K562 (cell line): ENCODE results near the gene SRM. TPM values are rescaled to one million over a fixed set of nuclear protein-coding genes. Genes with fewer than 3 reads are reported as not detected.

Experiments
- ATAC-seq: fragments of 200-7000 bp; cut with Tn5 transposase; 3 replicates; pipeline ENCODE4 v1.9.1; 2020; ENCODE audit warnings: moderate library complexity
- BruUV-seq: library from RNA; stranded (reverse); fragments of 400-500 nt; replicated peaks from 2 replicates; lab custom pipeline; 2021; lab: Mats Ljungman, UMichigan
- CTCF ChIA-PET: fragments of 300-600 bp; formaldehyde crosslinking; extraction: SDS; loops from one replicate; lab custom pipeline; 2021; ENCODE audit warnings: low intra/inter-chr PET ratio; lab: Yijun Ruan, JAX
- POLR2A ChIA-PET: fragments of 300-600, 350-650 bp; sonication (Branson Sonifier 250); formaldehyde crosslinking; extraction: SDS; loops from one replicate; lab custom pipeline; 2021; ENCODE audit warnings: antibody characterized with exemption, inconsistent platforms; lab: Yijun Ruan, JAX
- DNase-seq, 4 experiments: peaks; one replicate each; pipeline versions ENCODE4 v3.0.0 to v3.0.0-alpha.2; 2011 to 2018; ENCODE audit warnings: low spot score in 3 of 4, mixed read lengths in 3 of 4; ENCODE audit errors: extremely low read depth in 1 of 4
- FAIRE-seq: peaks from 2 replicates; lab custom pipeline; 2011; peaks lifted over from hg19 to GRCh38; lab: Jason Lieb, UNC
- H2AFZ ChIP-seq: 2 replicates; pipeline ENCODE4 v1.6.0; 2011; ENCODE audit warnings: low read depth, low read length, control low read depth, inconsistent platforms
- H3K27ac ChIP-seq: fragments of 200-600 bp; 3 replicates; pipeline ENCODE4 v1.8.0; 2011; ENCODE audit warnings: low read depth, mild to moderate bottlenecking, control low read depth, inconsistent platforms, low read length, moderate library complexity, mixed read lengths; ENCODE audit errors: extremely low read depth
- H3K27me3 ChIP-seq, 2 experiments: fragments of 300-600 bp in 1 of 2; 2 replicates in 1 of 2; 3 replicates in 1 of 2; pipeline versions ENCODE4 v1.6.0 to v1.8.0; 2011; ENCODE audit warnings: inconsistent platforms in 2 of 2, low read length in 2 of 2, mild to moderate bottlenecking in 1 of 2, mixed read lengths in 1 of 2, moderate library complexity in 1 of 2; ENCODE audit not compliant: control insufficient read depth in 2 of 2, insufficient read depth in 2 of 2
- H3K36me3 ChIP-seq: fragments of 300-600 bp; 3 replicates; pipeline ENCODE4 v1.8.0; 2011; ENCODE audit warnings: mild to moderate bottlenecking, low read length, inconsistent platforms; ENCODE audit not compliant: control insufficient read depth, insufficient read depth
- H3K4me1 ChIP-seq, 2 experiments: fragments of 200-600 bp in 1 of 2; replicated peaks in 1 of 2; 2 replicates in 1 of 2; 3 replicates in 1 of 2; pipeline versions ENCODE4 v1.5.1 to v1.8.0; 2011; ENCODE audit warnings: inconsistent platforms in 2 of 2, low read length in 2 of 2, mild to moderate bottlenecking in 1 of 2, mixed read lengths in 1 of 2, moderate library complexity in 1 of 2; ENCODE audit not compliant: control insufficient read depth in 2 of 2, insufficient read depth in 2 of 2
- H3K4me2 ChIP-seq: 2 replicates; pipeline ENCODE4 v1.6.1; 2011; ENCODE audit warnings: low read length, control low read depth, inconsistent platforms, mixed read lengths; ENCODE audit not compliant: insufficient read depth
- H3K4me3 ChIP-seq: fragments of 200-600 bp; sonication (generic), shearing (Covaris generic); 2 replicates; pipeline ENCODE4 v1.5.1; 2016; ENCODE audit warnings: control low read depth, inconsistent platforms
- H3K79me2 ChIP-seq: fragments of 200-600 bp; 3 replicates; pipeline ENCODE4 v1.8.0; 2011; ENCODE audit warnings: low read length, inconsistent platforms; ENCODE audit not compliant: control insufficient read depth, insufficient read depth
- H3K9ac ChIP-seq, 2 experiments: 2 replicates each; pipeline versions ENCODE4 v1.6.0 to v1.6.1; 2011; ENCODE audit warnings: low read depth in 2 of 2, low read length in 2 of 2, control low read depth in 1 of 2, inconsistent platforms in 1 of 2, mild to moderate bottlenecking in 1 of 2, mixed read lengths in 1 of 2; ENCODE audit not compliant: insufficient read depth in 1 of 2
- H3K9me1 ChIP-seq: one replicate; pipeline ENCODE4 v1.6.0; 2011; ENCODE audit warnings: inconsistent platforms, mild to moderate bottlenecking, low read length, moderate library complexity; ENCODE audit not compliant: control insufficient read depth, insufficient read depth
- H3K9me3 ChIP-seq: replicated peaks from 2 replicates; pipeline ENCODE4 v1.5.1; 2011; ENCODE audit warnings: low read depth, low read length, inconsistent platforms; ENCODE audit not compliant: control insufficient read depth, insufficient read depth
- H4K20me1 ChIP-seq: replicated peaks from 2 replicates; pipeline ENCODE4 v1.6.1; 2011; ENCODE audit warnings: low read length, inconsistent platforms, mixed read lengths; ENCODE audit not compliant: control insufficient read depth, insufficient read depth
- CBX2 ChIP-seq: fragments of 200-600 bp; sonication (generic); IDR thresholded peaks from one replicate; pipeline ENCODE4 v1.6.1; 2012; ENCODE audit warnings: mild to moderate bottlenecking, low read length, inconsistent platforms; ENCODE audit not compliant: insufficient read depth, poor library complexity, severe bottlenecking
- CBX3 ChIP-seq, 2 experiments: IDR thresholded peaks; 1 replicate in 1 of 2; 2 replicates in 1 of 2; pipeline ENCODE4 v1.6.1; 2012; ENCODE audit warnings: inconsistent platforms in 2 of 2, low read length in 2 of 2, borderline replicate concordance in 1 of 2, control low read depth in 1 of 2
- CEBPB ChIP-seq: fragments of 450-650 bp; IDR thresholded peaks from 2 replicates; pipeline ENCODE4 v1.6.1; 2016; ENCODE audit warnings: missing genetic modification characterization, missing compliant biosample characterization
- DMBX1 ChIP-seq: fragments of 250-450 bp; sonication (Bioruptor Pico); IDR thresholded peaks from 2 replicates; pipeline ENCODE4 v1.8.0; 2022; ENCODE audit warnings: inconsistent platforms, mild to moderate bottlenecking, moderate library complexity, borderline replicate concordance
- E2F1 ChIP-seq: sonication (generic); formaldehyde crosslinking; IDR thresholded peaks from 2 replicates; pipeline ENCODE4 v1.8.1; 2023; ENCODE audit warnings: mild to moderate bottlenecking, missing genetic modification reagents, moderate library complexity
- GABPB1 ChIP-seq: sonication (generic); formaldehyde crosslinking; IDR thresholded peaks from 2 replicates; pipeline ENCODE4 v1.8.0; 2022; ENCODE audit warnings: mild to moderate bottlenecking, missing genetic modification reagents
- JUN ChIP-seq, 2 experiments: sonication (generic) in 1 of 2; formaldehyde crosslinking in 1 of 2; IDR thresholded peaks; 2 replicates each; pipeline versions ENCODE4 v1.6.1 to v1.8.0; 2012 to 2022; ENCODE audit warnings: borderline replicate concordance in 2 of 2, mild to moderate bottlenecking in 2 of 2, improper control_type of control experiment in 1 of 2, low read depth in 1 of 2, low read length in 1 of 2, missing genetic modification reagents in 1 of 2
- KHSRP ChIP-seq: fragments of 450-650 bp; IDR thresholded peaks from 2 replicates; pipeline ENCODE4 v1.6.1; 2017
- MAFG ChIP-seq: fragments of 450-650 bp; conservative IDR thresholded peaks from 2 replicates; pipeline ENCODE4 v1.6.1; 2016; ENCODE audit warnings: missing genetic modification characterization, missing compliant biosample characterization
- MAX ChIP-seq: sonication (generic); formaldehyde crosslinking; IDR thresholded peaks from 2 replicates; pipeline ENCODE4 v1.9.0; 2022; ENCODE audit warnings: mild to moderate bottlenecking, missing genetic modification reagents
- MCM5 ChIP-seq: fragments of 450-650 bp; IDR thresholded peaks from 2 replicates; pipeline ENCODE4 v1.6.1; 2016; ENCODE audit warnings: low read depth
- OTX1 ChIP-seq: fragments of 450-650 bp; formaldehyde crosslinking; IDR thresholded peaks from 2 replicates; pipeline ENCODE4 v1.4.0; 2022; ENCODE audit warnings: mild to moderate bottlenecking
- PRMT5 ChIP-seq: sonication (generic); formaldehyde crosslinking; IDR thresholded peaks from 2 replicates; pipeline ENCODE4 v1.5.0; 2020; ENCODE audit warnings: missing genetic modification reagents
- SMAD2 ChIP-seq: fragments of 150-350 bp; IDR thresholded peaks from 2 replicates; pipeline ENCODE4 v1.6.1; 2014; ENCODE audit warnings: low read depth, mild to moderate bottlenecking, low read length
- SNAPC5 ChIP-seq: fragments of 250-450 bp; sonication (Bioruptor Pico); IDR thresholded peaks from 2 replicates; pipeline ENCODE4 v1.8.0; 2021; ENCODE audit warnings: moderate library complexity, mild to moderate bottlenecking, inconsistent platforms
- TBL1XR1 ChIP-seq, 2 experiments: IDR thresholded peaks; 2 replicates each; pipeline ENCODE4 v1.6.1; 2012; ENCODE audit warnings: improper control_type of control experiment in 2 of 2, low read length in 2 of 2, mild to moderate bottlenecking in 1 of 2
- TBP ChIP-seq: optimal IDR thresholded peaks from 2 replicates; pipeline ENCODE3; 2011; ENCODE audit warnings: low read depth, low read length, improper control_type of control experiment
- TEAD1 ChIP-seq, 2 experiments: fragments of 450-650 bp in 1 of 2; sonication (generic) in 1 of 2; formaldehyde crosslinking; IDR thresholded peaks; 2 replicates each; pipeline versions ENCODE4 v1.4.0 to v1.8.0; 2020 to 2022; ENCODE audit warnings: mild to moderate bottlenecking in 2 of 2, missing genetic modification reagents in 1 of 2
- TFAP4 ChIP-seq: sonication (generic); formaldehyde crosslinking; IDR thresholded peaks from 2 replicates; pipeline ENCODE4 v1.8.0; 2022; ENCODE audit warnings: missing genetic modification reagents, mild to moderate bottlenecking, moderate library complexity, borderline replicate concordance
- TRIM24 ChIP-seq, 2 experiments: fragments of 450-650 bp; IDR thresholded peaks; 2 replicates each; pipeline ENCODE4 v1.6.1; 2016
- ZBED1 ChIP-seq: IDR thresholded peaks from 2 replicates; pipeline ENCODE4 v1.6.1; 2014
- ZC3H4 ChIP-seq: sonication (generic); formaldehyde crosslinking; IDR thresholded peaks from 2 replicates; pipeline ENCODE4 v1.9.0; 2021; ENCODE audit warnings: missing genetic modification reagents, borderline replicate concordance
- WGBS: fragments of 100-300 bp; shearing (Covaris generic); methylation state at CpG from one replicate; pipeline ENCODE4 v1.1.6; 2016; ENCODE audit warnings: low coverage, mixed read lengths; ENCODE audit not compliant: insufficient coverage; ENCODE audit errors: missing lambda C conversion rate; 5-methylcytosine and 5-hydroxymethylcytosine counted together
- in situ Hi-C: fragments of 300-500 bp; cut with MboI; formaldehyde crosslinking; loops from 4 replicates; pipeline ENCODE4 v1.15.0; 2018; ENCODE audit warnings: inconsistent platforms, mixed read lengths
- intact Hi-C: fragments of 100-400 bp; cut with micrococcal nuclease; formaldehyde crosslinking; loops from 2 replicates; pipeline ENCODE4 v1.14.2; 2022
- polyA plus RNA-seq, 8 experiments: library from polyadenylated mRNA; depleted of rRNA in 4 of 8; stranded (reverse) in 5 of 8; unstranded in 3 of 8; fragments of >200 nt; fragmentation: Nextera tagmentation in 2 of 8; fragmentation: Illumina TruSeq in 1 of 8; extraction: Ambion mirVana in 2 of 8; extraction: Trizol in 1 of 8; gene quantifications; 2 replicates each; pipeline versions ENCODE4 v1.2.1 to v1.2.3, GENCODE V29; 2011 to 2014; ENCODE audit warnings: inconsistent platforms in 1 of 8, missing spikeins in 1 of 8
- total RNA-seq, 7 experiments: library from RNA; depleted of rRNA in 6 of 7; stranded (reverse); fragments of >200 nt in 6 of 7; fragmentation: Illumina TruSeq in 2 of 7; extraction: Trizol in 2 of 7; gene quantifications; 2 replicates each; pipeline versions ENCODE4 v1.2.1 to v1.2.3, GENCODE V29; 2011 to 2021; ENCODE audit warnings: low replicate concordance in 1 of 7

The SRM gene
- total and polyA plus RNA-seq, 9 of the 15 experiments (the other 6 are each of a cell fraction or from before 2014, with no cell fraction given): 23.9 to 373 (median 82.5) TPM

GRCh38 chr1:11037740-11038182, 22.1 kb downstream of the SRM start:
- Histone ChIP-seq H3K27ac (no peak overlapping the region), H3K4me2 (no peak overlapping the region), H3K9me1 (no peaks in the 10 kb centered on the region), H3K4me1 (no peaks in the 10 kb centered on the region), H3K9ac (no peak overlapping the region), H3K27me3 (peaks cover 8 to 20% of the 10 kb centered on the region in 2 experiments), H3K9me3 (no peaks in the 10 kb centered on the region), H3K4me3 (no peak overlapping the region), H3K36me3 (no peaks in the 10 kb centered on the region), H4K20me1 (no peaks in the 10 kb centered on the region), H2AFZ (no peak overlapping the region; the same call in 1 of the 2 replicates), H3K79me2 (no peaks in the 10 kb centered on the region)
- intact Hi-C loops: loop anchor here (1.0 to 10.0 kb wide), 5 partner anchors 195 to 687 kb away; no protein-coding TSS in a partner anchor
- POLR2A ChIA-PET: interaction anchor here (0.6 to 2.0 kb wide), 15 partner anchors 8 to 704 kb away, joined by 3 to 6 read pairs (median 4); partner anchors contain the start of genes EXOSC10, FBXO6, MASP2 and TARDBP
- no TSS peak for BruUV-seq
- CTCF ChIA-PET: interaction anchor here (0.7 to 2.6 kb wide), 5 partner anchors 23 to 608 kb away, joined by 3 to 20 read pairs (median 6); no protein-coding TSS in a partner anchor
- under 1% methylated on average over 8 of the region's 8 CpGs for WGBS
- ATAC-seq (peak; percentile 98), FAIRE-seq (peak; percentile 100), DNase-seq (peak; percentile 83 to 91 (median 85))
- in situ Hi-C loops: no loop called here
- no peak for TF ChIP-seq MAX
- no peak for TF ChIP-seq KHSRP
- TF ChIP-seq CBX3 (IDR thresholded peaks at IDR 0.05; ENCODE audit: borderline replicate concordance in 1 of 2, low read length in 2 of 2): no peak
- 0 out of 2 replicates have a peak, but pooled peaks have one; percentile 9 for TF ChIP-seq JUN (IDR thresholded peaks at IDR 0.05; ENCODE audit: borderline replicate concordance, low read depth, low read length)
- no peak for TF ChIP-seq JUN (CRISPR knock-in tag; IDR thresholded peaks at IDR 0.05; ENCODE audit: borderline replicate concordance)
- no peak; the same call in 1 of the 2 replicates for TF ChIP-seq MAFG (tag)
- TF ChIP-seq ZC3H4 (CRISPR knock-in tag): no peak
- no peak for TF ChIP-seq TRIM24 (IDR thresholded peaks at IDR 0.05)
- TF ChIP-seq PRMT5: no peak
- no peak for TF ChIP-seq TBL1XR1 (IDR thresholded peaks at IDR 0.05; ENCODE audit: low read length in 2 of 2)
- TF ChIP-seq MCM5: no peak
- TF ChIP-seq OTX1 (CRISPR knock-in tag): no peak
- TF ChIP-seq CEBPB: no peak
- no peak for TF ChIP-seq TBP
- TF ChIP-seq SNAPC5: no peak
- no peak; the same call in 1 of the 2 replicates for TF ChIP-seq E2F1
- no peak for TF ChIP-seq DMBX1 (CRISPR knock-in tag)
- no peak for TF ChIP-seq GABPB1 (CRISPR knock-in tag)
- TF ChIP-seq SMAD2: no peak
- TF ChIP-seq ZBED1: no peak
- 0 out of 2 replicates have a peak, but pooled peaks have one; percentile 28 for TF ChIP-seq TFAP4 (CRISPR knock-in tag)
- no peak for TF ChIP-seq TEAD1 (CRISPR knock-in tag; IDR thresholded peaks at IDR 0.05)
- no peak for TF ChIP-seq CBX2
